ENCODE measurements around the gene SREBF1. TPM values are rescaled to one million over a fixed set of nuclear protein-coding genes. Genes with fewer than 3 reads are reported as not detected.
A peak's percentile ranks its signal among the peaks of the same experiment; 100 is the strongest.

Gene SREBF1
- total and polyA plus RNA-seq, 7 experiments from 2014 or later, result 22.4 to 281 (median 41.3) TPM

GRCh38 chr17:17835415-17836249 lies 1.2 kb downstream of the SREBF1 start:
- Histone ChIP-seq H3K4me1 (ENCODE audit: control insufficient read depth in 2 of 2, insufficient read depth in 2 of 2, low read length in 2 of 2) (peaks cover 18 to 60% of the 10 kb centered on the region in 2 donors), H3K4me3 (ENCODE audit: low read length) (peak overlapping the region; percentile 86), H3K9me3 (ENCODE audit: control insufficient read depth in 2 of 3, low read length in 3 of 3) (no peaks in the 10 kb centered on the region), H3K36me3 (ENCODE audit: control insufficient read depth in 2 of 3, insufficient read depth in 3 of 3, low read length in 3 of 3) (peaks cover 0 to 21% (median 0%) of the 10 kb centered on the region in 3 experiments), H3K27me3 (ENCODE audit: control insufficient read depth in 2 of 2, insufficient read depth in 2 of 2, low read length in 2 of 2) (no peaks in the 10 kb centered on the region), H3K27ac (ENCODE audit: low read depth, low read length) (peak overlapping the region; percentile 99)
- Mint-ChIP-seq H3K27me3 (no peaks in the 10 kb centered on the region), H3K36me3 (peaks cover 0 to 16% (median 0%) of the 10 kb centered on the region in 5 donors), H3K27ac (peak overlapping the region; percentile 90 to 99 (median 98)), H3K4me1 (peaks cover 40 to 78% (median 71%) of the 10 kb centered on the region in 7 donors), H3K4me3 (peak overlapping the region; percentile 85 to 95 (median 90)), H3K9me3 (peaks cover 0 to 5% (median 0%) of the 10 kb centered on the region in 11 donors)
- intact Hi-C loops (cut with micrococcal nuclease), result loop anchor here (1.0 to 10.0 kb wide), 12 partner anchors 12 to 348 kb away; partner anchors contain the start of genes DRC3 (in 2 of the 2), TOM1L2 (in 2 of the 2), ALKBH5 (in 1 of the 2) and ATPAF2 (in 1 of the 2)
- CTCF ChIA-PET, result interaction anchor here (0.7 to 1.8 kb wide), 9 partner anchors 8 to 85 kb away, joined by 3 to 13 read pairs (median 4); no protein-coding TSS in a partner anchor
- DNase-seq, result no peak
- ATAC-seq, result no peak
- POLR2A ChIA-PET, result interaction anchor here (0.7 to 5.6 kb wide), 17 partner anchors 8 to 645 kb away, joined by 3 to 66 read pairs (median 4); partner anchors contain the start of genes ATPAF2, DRC3, GID4 and TOM1L2

- DNase-seq, result no peak
Measured at GRCh38 chr17:17834974-17835373, 1.8 kb downstream of the SREBF1 start.

GRCh38 chr17:17833658-17834357 lies 3.0 kb downstream of the SREBF1 start:
- ChIA-PET POLR2A (interaction anchor here (0.6 to 1.7 kb wide), 4 partner anchors 11 to 469 kb away, joined by 3 to 5 read pairs (median 4); no protein-coding TSS in a partner anchor), CTCF (interaction anchor here (1.0 to 1.1 kb wide), 2 partner anchors 9 to 30 kb away, joined by 3 to 5 read pairs; no protein-coding TSS in a partner anchor)
- intact Hi-C loops (cut with micrococcal nuclease), result loop anchor here in 1 of 2 donors (10.0 kb wide), 1 partner anchor 239 kb away; the partner anchor contains the start of gene PEMT
- peak overlapping the region; percentile 62 to 99 (median 98) for H3K27ac Mint-ChIP-seq
- DNase-seq (no peak), ATAC-seq (no peak)
- Histone ChIP-seq H3K9me3 (ENCODE audit: control insufficient read depth in 2 of 3, low read length in 3 of 3) (no peaks in the 10 kb centered on the region), H3K27ac (ENCODE audit: low read depth, low read length) (peak overlapping the region; percentile 99), H3K27me3 (ENCODE audit: control insufficient read depth in 2 of 2, insufficient read depth in 2 of 2, low read length in 2 of 2) (no peaks in the 10 kb centered on the region), H3K4me1 (ENCODE audit: control insufficient read depth in 2 of 2, insufficient read depth in 2 of 2, low read length in 2 of 2) (peaks cover 12 to 61% of the 10 kb centered on the region in 2 donors), H3K4me3 (ENCODE audit: low read length) (no peak overlapping the region), H3K36me3 (ENCODE audit: control insufficient read depth in 2 of 3, insufficient read depth in 3 of 3, low read length in 3 of 3) (peaks cover 0 to 29% (median 0%) of the 10 kb centered on the region in 3 experiments)
- peak overlapping the region; percentile 85 to 95 (median 90) for H3K4me3 Mint-ChIP-seq
- H3K27me3 Mint-ChIP-seq, result no peaks in the 10 kb centered on the region
- peaks cover 0 to 5% (median 0%) of the 10 kb centered on the region in 11 donors for H3K9me3 Mint-ChIP-seq
- H3K4me1 Mint-ChIP-seq, result peaks cover 44 to 82% (median 74%) of the 10 kb centered on the region in 7 donors
- peaks cover 0 to 18% (median 0%) of the 10 kb centered on the region in 5 donors for H3K36me3 Mint-ChIP-seq

More at GRCh38 chr17:17834974-17835373, 1.8 kb downstream of the SREBF1 start:
- Histone ChIP-seq H3K4me1 (ENCODE audit: control insufficient read depth in 2 of 2, insufficient read depth in 2 of 2, low read length in 2 of 2) (peaks cover 18 to 61% of the 10 kb centered on the region in 2 donors), H3K36me3 (ENCODE audit: control insufficient read depth in 2 of 3, insufficient read depth in 3 of 3, low read length in 3 of 3) (peaks cover 0 to 24% (median 0%) of the 10 kb centered on the region in 3 experiments), H3K27me3 (ENCODE audit: control insufficient read depth in 2 of 2, insufficient read depth in 2 of 2, low read length in 2 of 2) (no peaks in the 10 kb centered on the region), H3K9me3 (ENCODE audit: control insufficient read depth in 2 of 3, low read length in 3 of 3) (no peaks in the 10 kb centered on the region), H3K4me3 (ENCODE audit: low read length) (peak overlapping the region; percentile 86), H3K27ac (ENCODE audit: low read depth, low read length) (peak overlapping the region; percentile 99)
- peaks cover 0 to 5% (median 0%) of the 10 kb centered on the region in 11 donors for H3K9me3 Mint-ChIP-seq
- ChIA-PET POLR2A (interaction anchor here (1.3 to 5.6 kb wide), 3 partner anchors 13 to 645 kb away, joined by 3 to 66 read pairs (median 10); no protein-coding TSS in a partner anchor), CTCF (interaction anchor here (1.6 kb wide), 1 partner anchor 14 kb away, joined by 7 read pairs; no protein-coding TSS in a partner anchor)
- intact Hi-C loops (cut with micrococcal nuclease), result loop anchor here (5.0 to 10.0 kb wide), 3 partner anchors 53 to 240 kb away; partner anchors contain the start of genes DRC3 (in 1 of the 2), PEMT (in 1 of the 2) and TOM1L2 (in 1 of the 2)
- no peak for ATAC-seq
- peaks cover 0 to 16% (median 0%) of the 10 kb centered on the region in 5 donors for H3K36me3 Mint-ChIP-seq
- no peaks in the 10 kb centered on the region for H3K27me3 Mint-ChIP-seq
- peak overlapping the region; percentile 62 to 99 (median 98) for H3K27ac Mint-ChIP-seq
- peak overlapping the region; percentile 85 to 95 (median 90) for H3K4me3 Mint-ChIP-seq
- H3K4me1 Mint-ChIP-seq, result peaks cover 40 to 82% (median 75%) of the 10 kb centered on the region in 7 donors

GRCh38 chr17:17832032-17832363 lies 4.8 kb downstream of the SREBF1 start:
- peaks cover 0 to 37% (median 0%) of the 10 kb centered on the region in 3 experiments for H3K36me3 ChIP-seq (ENCODE audit: control insufficient read depth in 2 of 3, insufficient read depth in 3 of 3, low read length in 3 of 3)
- no peaks in the 10 kb centered on the region for H3K27me3 ChIP-seq (ENCODE audit: control insufficient read depth in 2 of 2, insufficient read depth in 2 of 2, low read length in 2 of 2)
- Mint-ChIP-seq H3K36me3 (peaks cover 0 to 23% (median 0%) of the 10 kb centered on the region in 5 donors), H3K4me1 (peaks cover 41 to 82% (median 71%) of the 10 kb centered on the region in 7 donors), H3K27ac (peak overlapping the region in 6 of 9 donors; percentile 19 to 83 (median 58)), H3K27me3 (no peaks in the 10 kb centered on the region), H3K9me3 (peaks cover 0 to 5% (median 0%) of the 10 kb centered on the region in 11 donors), H3K4me3 (peak overlapping the region in 4 of 10 donors; percentile 28 to 48 (median 37))
- ChIA-PET CTCF (interaction anchor here (1.0 to 3.4 kb wide), 4 partner anchors 11 to 152 kb away, joined by 4 to 13 read pairs (median 6); no protein-coding TSS in a partner anchor), POLR2A (no interaction called here)
- DNase-seq (no peak), ATAC-seq (no peak)
- H3K4me3 ChIP-seq (ENCODE audit: low read length), result no peak overlapping the region
- H3K27ac ChIP-seq (ENCODE audit: low read depth, low read length), result no peak overlapping the region
- intact Hi-C loops (cut with micrococcal nuclease), result loop anchor here in 1 of 2 donors (10.0 kb wide), 1 partner anchor 237 kb away; the partner anchor contains the start of gene PEMT
- no peaks in the 10 kb centered on the region for H3K9me3 ChIP-seq (ENCODE audit: control insufficient read depth in 2 of 3, low read length in 3 of 3)
- H3K4me1 ChIP-seq (ENCODE audit: control insufficient read depth in 2 of 2, insufficient read depth in 2 of 2, low read length in 2 of 2), result peaks cover 13 to 53% of the 10 kb centered on the region in 2 donors

- DNase-seq (no peak), ATAC-seq (no peak)
- H3K27ac Mint-ChIP-seq, result peak overlapping the region in 4 of 9 donors; percentile 15 to 78 (median 56)
- peaks cover 46 to 86% (median 76%) of the 10 kb centered on the region in 7 donors for H3K4me1 Mint-ChIP-seq
- H3K4me3 Mint-ChIP-seq, result no peak overlapping the region
- Histone ChIP-seq H3K9me3 (ENCODE audit: control insufficient read depth in 2 of 3, low read length in 3 of 3) (no peaks in the 10 kb centered on the region), H3K27me3 (ENCODE audit: control insufficient read depth in 2 of 2, insufficient read depth in 2 of 2, low read length in 2 of 2) (no peaks in the 10 kb centered on the region), H3K27ac (ENCODE audit: low read depth, low read length) (no peak overlapping the region), H3K4me3 (ENCODE audit: low read length) (no peak overlapping the region), H3K4me1 (ENCODE audit: control insufficient read depth in 2 of 2, insufficient read depth in 2 of 2, low read length in 2 of 2) (peaks cover 19 to 58% of the 10 kb centered on the region in 2 donors), H3K36me3 (ENCODE audit: control insufficient read depth in 2 of 3, insufficient read depth in 3 of 3, low read length in 3 of 3) (peaks cover 0 to 35% (median 0%) of the 10 kb centered on the region in 3 experiments)
- H3K27me3 Mint-ChIP-seq, result no peaks in the 10 kb centered on the region
- H3K9me3 Mint-ChIP-seq, result peaks cover 0 to 5% (median 0%) of the 10 kb centered on the region in 11 donors
- intact Hi-C loops (cut with micrococcal nuclease), result loop anchor here in 1 of 2 donors (10.0 kb wide), 1 partner anchor 237 kb away; the partner anchor contains the start of gene PEMT
- CTCF ChIA-PET, result interaction anchor here (1.5 to 3.4 kb wide), 3 partner anchors 11 to 28 kb away, joined by 4 to 13 read pairs (median 8); no protein-coding TSS in a partner anchor
- H3K36me3 Mint-ChIP-seq, result peaks cover 0 to 25% (median 0%) of the 10 kb centered on the region in 5 donors
- POLR2A ChIA-PET, result interaction anchor here (1.0 to 2.0 kb wide), 3 partner anchors 8 to 18 kb away, joined by 3 to 6 read pairs (median 5); no protein-coding TSS in a partner anchor
Measured at GRCh38 chr17:17831208-17832031, 5.4 kb downstream of the SREBF1 start.

All from naive thymus-derived CD4-positive, alpha-beta T cell (primary cell).